Transverse colon (tissue), 4 donors: Measurements from ENCODE around the gene TBCD.

Experiments
- EP300 ChIP-seq: sonication (generic); formaldehyde crosslinking; IDR thresholded peaks from one replicate; pipeline ENCODE4 v1.6.1; 2017; ENCODE audit warnings: antibody characterized with exemption, low read depth
- POLR2A ChIP-seq: fragments of 450-650 bp; IDR thresholded peaks from one replicate; pipeline ENCODE4 v1.6.1; 2016; ENCODE audit warnings: antibody characterized with exemption, mild to moderate bottlenecking, moderate library complexity
- POLR2AphosphoS5 ChIP-seq, 3 donors: sonication (generic); formaldehyde crosslinking; IDR thresholded peaks; one replicate each; pipeline ENCODE4 v1.6.1; 2016; ENCODE audit warnings: antibody characterized with exemption in 3 of 3
- TF ChIP-seq, protein P1 (sequence below), 5 experiments: fragments of 200-600 bp in 3 of 5; fragments of 450-650 bp in 2 of 5; sonication (generic) in 3 of 5; IDR thresholded peaks; 1 replicate in 2 of 5; 2 replicates in 3 of 5; pipeline ENCODE4 v1.5.1; 2016 to 2017; ENCODE audit warnings: antibody characterized with exemption in 5 of 5, inconsistent platforms in 3 of 5, mild to moderate bottlenecking in 2 of 5, moderate library complexity in 1 of 5

DNA sequence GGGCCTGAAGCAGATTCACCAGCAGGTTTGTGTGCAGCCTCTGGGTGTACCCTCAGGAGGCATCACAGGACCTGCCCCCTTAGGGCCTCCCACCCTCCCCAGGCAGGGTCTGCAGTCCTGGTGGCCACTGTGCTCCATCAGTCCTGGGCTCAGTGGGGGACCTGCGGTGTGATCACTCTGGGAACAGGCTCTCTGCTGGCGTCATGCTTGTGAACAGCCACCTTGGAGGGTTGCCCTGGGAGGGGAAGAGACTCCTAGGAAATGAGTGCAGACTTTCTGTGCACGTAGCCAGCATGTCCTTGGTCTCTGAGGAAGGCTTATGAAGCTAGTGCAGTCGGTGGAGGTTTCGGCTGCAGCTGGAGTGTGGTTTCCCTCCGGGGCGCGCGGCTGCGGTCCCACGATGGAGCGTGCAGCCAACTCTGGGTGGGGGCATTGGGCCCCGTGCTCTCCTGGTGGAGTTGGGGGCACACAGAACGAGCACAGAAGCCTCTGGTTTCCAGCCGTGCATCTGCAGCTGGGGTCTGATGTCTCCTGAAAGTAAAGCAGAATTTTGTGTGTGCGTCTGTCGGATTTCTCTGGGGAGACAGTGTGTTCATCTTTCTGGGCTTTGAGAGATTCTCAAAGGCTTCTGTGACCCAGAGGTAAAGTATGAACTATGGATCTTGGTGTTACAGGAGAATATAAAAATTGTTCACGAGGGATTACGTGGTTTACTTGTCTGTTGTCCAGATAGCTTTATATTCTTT lies 156.1 kb downstream of the TBCD start:
- TF ChIP-seq, protein P1, sequence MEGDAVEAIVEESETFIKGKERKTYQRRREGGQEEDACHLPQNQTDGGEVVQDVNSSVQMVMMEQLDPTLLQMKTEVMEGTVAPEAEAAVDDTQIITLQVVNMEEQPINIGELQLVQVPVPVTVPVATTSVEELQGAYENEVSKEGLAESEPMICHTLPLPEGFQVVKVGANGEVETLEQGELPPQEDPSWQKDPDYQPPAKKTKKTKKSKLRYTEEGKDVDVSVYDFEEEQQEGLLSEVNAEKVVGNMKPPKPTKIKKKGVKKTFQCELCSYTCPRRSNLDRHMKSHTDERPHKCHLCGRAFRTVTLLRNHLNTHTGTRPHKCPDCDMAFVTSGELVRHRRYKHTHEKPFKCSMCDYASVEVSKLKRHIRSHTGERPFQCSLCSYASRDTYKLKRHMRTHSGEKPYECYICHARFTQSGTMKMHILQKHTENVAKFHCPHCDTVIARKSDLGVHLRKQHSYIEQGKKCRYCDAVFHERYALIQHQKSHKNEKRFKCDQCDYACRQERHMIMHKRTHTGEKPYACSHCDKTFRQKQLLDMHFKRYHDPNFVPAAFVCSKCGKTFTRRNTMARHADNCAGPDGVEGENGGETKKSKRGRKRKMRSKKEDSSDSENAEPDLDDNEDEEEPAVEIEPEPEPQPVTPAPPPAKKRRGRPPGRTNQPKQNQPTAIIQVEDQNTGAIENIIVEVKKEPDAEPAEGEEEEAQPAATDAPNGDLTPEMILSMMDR (IDR thresholded peaks at IDR 0.05) = no peak
- TF ChIP-seq POLR2A = no peak
- TF ChIP-seq POLR2AphosphoS5 (IDR thresholded peaks at IDR 0.05) = no peak
- no peak for TF ChIP-seq EP300
